ENCODE measurements around the gene SCYL3. TPM values are rescaled to one million over a fixed set of nuclear protein-coding genes. Genes with fewer than 3 reads are reported as not detected.

SCYL3 gene
- polyA plus RNA-seq, 1 of the 3 experiments (the other 2 are of a cell fraction): 5.9 TPM

DNA sequence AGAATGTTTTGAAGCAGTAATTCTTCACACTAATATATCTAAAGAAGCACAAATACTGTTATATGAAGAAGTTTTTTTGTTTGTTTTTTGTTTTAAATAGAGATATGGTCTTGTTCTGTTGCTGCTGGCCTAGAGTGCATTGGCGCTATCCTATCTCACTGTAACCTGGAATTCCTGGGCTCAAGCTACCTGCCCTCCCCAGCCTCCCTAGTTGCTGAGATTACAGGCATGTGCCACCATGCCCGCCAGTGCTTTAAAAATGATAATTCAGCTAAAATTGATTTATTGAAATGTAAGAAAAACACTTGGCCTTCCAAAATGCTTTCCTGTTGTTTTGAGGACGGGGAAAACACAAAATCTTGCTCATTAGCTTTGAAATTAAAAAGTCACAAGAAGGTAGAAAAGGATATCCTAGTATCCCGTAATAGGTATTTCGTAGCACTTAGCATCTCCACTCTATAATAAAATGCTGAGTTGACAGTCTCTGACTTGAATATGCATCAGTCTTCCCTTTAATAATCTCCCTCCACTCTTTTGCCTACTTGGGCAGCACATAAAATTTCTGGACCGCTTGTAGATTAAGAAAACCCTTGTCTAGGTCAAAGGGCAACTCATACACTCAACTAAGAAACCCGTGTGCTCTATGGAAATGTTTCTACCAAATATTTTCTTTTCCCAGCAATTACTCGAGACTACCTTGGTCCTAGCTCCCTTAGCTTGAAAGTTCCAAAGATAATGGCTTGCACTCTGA lies 1.3 kb downstream of the SCYL3 start (continued):
- TF ChIP-seq TAF1 (IDR thresholded peaks at IDR 0.05; ENCODE audit: borderline replicate concordance, low read depth, low read length) (no peak), NFIC (IDR thresholded peaks at IDR 0.05; ENCODE audit: borderline replicate concordance) (no peak)

DNA sequence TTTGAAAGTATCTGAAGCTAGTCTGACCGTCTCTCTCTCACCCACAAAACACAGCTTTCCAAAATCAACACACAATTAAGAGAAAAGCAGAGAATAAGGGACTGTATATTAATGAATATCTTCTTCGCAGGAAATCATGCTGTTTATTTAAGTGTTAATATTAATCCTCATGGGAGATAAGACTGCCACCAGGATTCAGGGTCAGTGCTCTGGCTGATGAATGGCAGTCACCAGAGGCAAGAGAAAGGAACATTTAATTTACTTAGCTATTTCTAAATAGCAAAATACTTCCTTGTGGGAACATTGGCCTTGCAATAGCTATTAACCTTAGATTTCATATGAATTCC lies 2.2 kb downstream of the SCYL3 start:
- Histone ChIP-seq H3K9me2 (no peaks in the 10 kb centered on the region), H3K27ac (ENCODE audit: low read depth in 2 of 2, low read length in 1 of 2) (peak overlapping the region in 1 of 2 experiments; percentile 34; a peak in 1 of 4 replicates), H3K9ac (no peak overlapping the region), H3K27me3 (ENCODE audit: insufficient read depth) (no peaks in the 10 kb centered on the region), H3K79me2 (ENCODE audit: insufficient read depth) (peaks cover 67% of the 10 kb centered on the region), H3K4me3 (ENCODE audit: low read depth in 2 of 2, low read length in 1 of 2) (peak overlapping the region in 1 of 2 experiments; percentile 90; a peak in 1 of 4 replicates), H2AFZ (ENCODE audit: low read depth) (no peak overlapping the region), H3F3A (replicated peaks; ENCODE audit: insufficient read depth) (peaks cover 5% of the 10 kb centered on the region), H3K4me2 (peak overlapping the region; percentile 80), H4K20me1 (ENCODE audit: insufficient read depth) (no peaks in the 10 kb centered on the region), H3K9me3 (no peaks in the 10 kb centered on the region), H3K4me1 (ENCODE audit: control insufficient read depth in 1 of 2, insufficient read depth in 2 of 2, low read depth in 1 of 2, low read length in 1 of 2) (peaks cover 18 to 20% of the 10 kb centered on the region in 2 experiments; a peak in 3 of 4 replicates), H3K36me3 (replicated peaks in 1 of 2; ENCODE audit: control insufficient read depth in 1 of 2, insufficient read depth in 2 of 2, low read length in 1 of 2) (peaks cover 19 to 22% of the 10 kb centered on the region in 2 experiments)
- ChIA-PET CTCF (interaction anchor here (0.9 to 1.1 kb wide), 2 partner anchors 26 to 60 kb away, joined by 3 read pairs; no protein-coding TSS in a partner anchor), POLR2A (no interaction called here)
- 81% methylated on average over 2 of the region's 2 CpGs for WGBS (ENCODE audit: low lambda C conversion rate)
- DNase-seq: no peak
- TF ChIP-seq, protein P1, sequence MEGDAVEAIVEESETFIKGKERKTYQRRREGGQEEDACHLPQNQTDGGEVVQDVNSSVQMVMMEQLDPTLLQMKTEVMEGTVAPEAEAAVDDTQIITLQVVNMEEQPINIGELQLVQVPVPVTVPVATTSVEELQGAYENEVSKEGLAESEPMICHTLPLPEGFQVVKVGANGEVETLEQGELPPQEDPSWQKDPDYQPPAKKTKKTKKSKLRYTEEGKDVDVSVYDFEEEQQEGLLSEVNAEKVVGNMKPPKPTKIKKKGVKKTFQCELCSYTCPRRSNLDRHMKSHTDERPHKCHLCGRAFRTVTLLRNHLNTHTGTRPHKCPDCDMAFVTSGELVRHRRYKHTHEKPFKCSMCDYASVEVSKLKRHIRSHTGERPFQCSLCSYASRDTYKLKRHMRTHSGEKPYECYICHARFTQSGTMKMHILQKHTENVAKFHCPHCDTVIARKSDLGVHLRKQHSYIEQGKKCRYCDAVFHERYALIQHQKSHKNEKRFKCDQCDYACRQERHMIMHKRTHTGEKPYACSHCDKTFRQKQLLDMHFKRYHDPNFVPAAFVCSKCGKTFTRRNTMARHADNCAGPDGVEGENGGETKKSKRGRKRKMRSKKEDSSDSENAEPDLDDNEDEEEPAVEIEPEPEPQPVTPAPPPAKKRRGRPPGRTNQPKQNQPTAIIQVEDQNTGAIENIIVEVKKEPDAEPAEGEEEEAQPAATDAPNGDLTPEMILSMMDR (IDR thresholded peaks at IDR 0.05): no peak
- TF ChIP-seq TAF1 (IDR thresholded peaks at IDR 0.05; ENCODE audit: borderline replicate concordance, low read depth, low read length) (no peak), GATA2 (CRISPR knock-in tag; IDR thresholded peaks at IDR 0.05) (no peak)

DNA sequence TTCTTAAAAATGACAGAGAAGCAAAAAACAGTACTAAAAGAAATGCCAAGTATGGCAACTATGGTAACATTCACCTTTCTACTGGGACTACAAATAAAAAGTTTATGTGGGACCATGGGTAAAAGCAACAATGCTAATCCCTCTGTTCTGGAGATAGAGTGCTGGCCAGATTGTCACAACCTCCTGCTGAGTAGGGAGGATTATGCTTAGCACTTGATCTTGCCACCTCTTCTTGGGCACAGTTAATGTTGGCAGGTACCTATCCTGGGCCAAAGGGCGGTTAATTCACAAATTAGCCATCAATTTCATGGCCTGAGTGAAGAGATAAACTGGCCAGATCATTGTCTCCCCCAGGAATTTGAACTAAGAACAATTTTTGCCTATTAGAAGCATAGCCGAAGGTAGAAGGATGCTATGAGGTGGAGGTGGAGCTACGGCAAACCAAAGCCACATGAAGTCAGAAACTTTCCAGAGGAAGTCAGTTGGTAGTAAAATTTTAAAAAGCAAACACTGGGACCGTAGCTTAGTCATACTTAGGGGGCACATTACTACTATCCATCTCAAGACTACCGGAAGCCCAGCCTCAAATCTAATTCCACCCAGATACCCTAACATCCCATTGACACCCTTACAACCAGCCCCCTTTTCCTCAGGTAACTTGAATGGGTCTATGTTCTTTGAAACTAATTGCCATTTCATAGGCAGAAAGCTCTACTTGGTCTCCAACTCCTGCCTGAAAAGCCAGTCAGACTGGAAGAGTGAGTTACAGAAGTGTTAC lies 2.7 kb downstream of the SCYL3 start:
- no peak overlapping the region for H2AFZ ChIP-seq (ENCODE audit: low read depth)
- no peaks in the 10 kb centered on the region for H3K9me3 ChIP-seq
- 78% methylated on average over 5 of the region's 5 CpGs for WGBS (ENCODE audit: low lambda C conversion rate)
- H3K36me3 ChIP-seq (replicated peaks in 1 of 2; ENCODE audit: control insufficient read depth in 1 of 2, insufficient read depth in 2 of 2, low read length in 1 of 2): peaks cover 25% of the 10 kb centered on the region in 2 experiments
- CTCF ChIA-PET: interaction anchor here (0.9 kb wide), 1 partner anchor 26 kb away, joined by 3 read pairs; no protein-coding TSS in a partner anchor
- H3K27me3 ChIP-seq (ENCODE audit: insufficient read depth): no peaks in the 10 kb centered on the region
- H3K9me2 ChIP-seq: no peaks in the 10 kb centered on the region
- no peak for DNase-seq
- H3K4me3 ChIP-seq (ENCODE audit: low read depth in 2 of 2, low read length in 1 of 2): peak overlapping the region in 1 of 2 experiments; percentile 90; a peak in 1 of 4 replicates
- peaks cover 70% of the 10 kb centered on the region for H3K79me2 ChIP-seq (ENCODE audit: insufficient read depth)
- peak overlapping the region; percentile 80 for H3K4me2 ChIP-seq
- H3K9ac ChIP-seq: no peak overlapping the region
- H3K4me1 ChIP-seq (ENCODE audit: control insufficient read depth in 1 of 2, insufficient read depth in 2 of 2, low read depth in 1 of 2, low read length in 1 of 2): peaks cover 18 to 20% of the 10 kb centered on the region in 2 experiments; a peak in 3 of 4 replicates
- POLR2A ChIA-PET: no interaction called here
- peak overlapping the region in 1 of 2 experiments; percentile 34; a peak in 1 of 4 replicates for H3K27ac ChIP-seq (ENCODE audit: low read depth in 2 of 2, low read length in 1 of 2)
- peaks cover 5% of the 10 kb centered on the region for H3F3A ChIP-seq (replicated peaks; ENCODE audit: insufficient read depth)
- H4K20me1 ChIP-seq (ENCODE audit: insufficient read depth): no peaks in the 10 kb centered on the region
- no peak for TF ChIP-seq YY1 (IDR thresholded peaks at IDR 0.05; ENCODE audit: low read depth)
- no peak for TF ChIP-seq FOSL2 (IDR thresholded peaks at IDR 0.05; ENCODE audit: borderline replicate concordance, low read depth)
- no peak for TF ChIP-seq CHD2 (IDR thresholded peaks at IDR 0.05; ENCODE audit: low read length, partially characterized antibody)
- TF ChIP-seq, protein P2, sequence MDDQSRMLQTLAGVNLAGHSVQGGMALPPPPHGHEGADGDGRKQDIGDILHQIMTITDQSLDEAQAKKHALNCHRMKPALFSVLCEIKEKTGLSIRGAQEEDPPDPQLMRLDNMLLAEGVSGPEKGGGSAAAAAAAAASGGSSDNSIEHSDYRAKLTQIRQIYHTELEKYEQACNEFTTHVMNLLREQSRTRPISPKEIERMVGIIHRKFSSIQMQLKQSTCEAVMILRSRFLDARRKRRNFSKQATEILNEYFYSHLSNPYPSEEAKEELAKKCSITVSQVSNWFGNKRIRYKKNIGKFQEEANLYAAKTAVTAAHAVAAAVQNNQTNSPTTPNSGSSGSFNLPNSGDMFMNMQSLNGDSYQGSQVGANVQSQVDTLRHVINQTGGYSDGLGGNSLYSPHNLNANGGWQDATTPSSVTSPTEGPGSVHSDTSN (IDR thresholded peaks at IDR 0.05): no peak
- TF ChIP-seq EP300 (IDR thresholded peaks at IDR 0.05; ENCODE audit: borderline replicate concordance in 1 of 2, low read depth in 1 of 2, low read length in 1 of 2): no peak
- TF ChIP-seq MEF2A (IDR thresholded peaks at IDR 0.05; ENCODE audit: borderline replicate concordance, low read depth): no peak
- TF ChIP-seq EZH2phosphoT487 (IDR thresholded peaks at IDR 0.05; ENCODE audit: borderline replicate concordance, low read depth): no peak
- TF ChIP-seq, protein P3, sequence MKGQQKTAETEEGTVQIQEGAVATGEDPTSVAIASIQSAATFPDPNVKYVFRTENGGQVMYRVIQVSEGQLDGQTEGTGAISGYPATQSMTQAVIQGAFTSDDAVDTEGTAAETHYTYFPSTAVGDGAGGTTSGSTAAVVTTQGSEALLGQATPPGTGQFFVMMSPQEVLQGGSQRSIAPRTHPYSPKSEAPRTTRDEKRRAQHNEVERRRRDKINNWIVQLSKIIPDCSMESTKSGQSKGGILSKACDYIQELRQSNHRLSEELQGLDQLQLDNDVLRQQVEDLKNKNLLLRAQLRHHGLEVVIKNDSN (IDR thresholded peaks at IDR 0.05; ENCODE audit: borderline replicate concordance, low read depth): no peak
- TF ChIP-seq ELF1 (IDR thresholded peaks at IDR 0.05): no peak
- TF ChIP-seq, protein P4, sequence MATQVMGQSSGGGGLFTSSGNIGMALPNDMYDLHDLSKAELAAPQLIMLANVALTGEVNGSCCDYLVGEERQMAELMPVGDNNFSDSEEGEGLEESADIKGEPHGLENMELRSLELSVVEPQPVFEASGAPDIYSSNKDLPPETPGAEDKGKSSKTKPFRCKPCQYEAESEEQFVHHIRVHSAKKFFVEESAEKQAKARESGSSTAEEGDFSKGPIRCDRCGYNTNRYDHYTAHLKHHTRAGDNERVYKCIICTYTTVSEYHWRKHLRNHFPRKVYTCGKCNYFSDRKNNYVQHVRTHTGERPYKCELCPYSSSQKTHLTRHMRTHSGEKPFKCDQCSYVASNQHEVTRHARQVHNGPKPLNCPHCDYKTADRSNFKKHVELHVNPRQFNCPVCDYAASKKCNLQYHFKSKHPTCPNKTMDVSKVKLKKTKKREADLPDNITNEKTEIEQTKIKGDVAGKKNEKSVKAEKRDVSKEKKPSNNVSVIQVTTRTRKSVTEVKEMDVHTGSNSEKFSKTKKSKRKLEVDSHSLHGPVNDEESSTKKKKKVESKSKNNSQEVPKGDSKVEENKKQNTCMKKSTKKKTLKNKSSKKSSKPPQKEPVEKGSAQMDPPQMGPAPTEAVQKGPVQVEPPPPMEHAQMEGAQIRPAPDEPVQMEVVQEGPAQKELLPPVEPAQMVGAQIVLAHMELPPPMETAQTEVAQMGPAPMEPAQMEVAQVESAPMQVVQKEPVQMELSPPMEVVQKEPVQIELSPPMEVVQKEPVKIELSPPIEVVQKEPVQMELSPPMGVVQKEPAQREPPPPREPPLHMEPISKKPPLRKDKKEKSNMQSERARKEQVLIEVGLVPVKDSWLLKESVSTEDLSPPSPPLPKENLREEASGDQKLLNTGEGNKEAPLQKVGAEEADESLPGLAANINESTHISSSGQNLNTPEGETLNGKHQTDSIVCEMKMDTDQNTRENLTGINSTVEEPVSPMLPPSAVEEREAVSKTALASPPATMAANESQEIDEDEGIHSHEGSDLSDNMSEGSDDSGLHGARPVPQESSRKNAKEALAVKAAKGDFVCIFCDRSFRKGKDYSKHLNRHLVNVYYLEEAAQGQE (IDR thresholded peaks at IDR 0.05; ENCODE audit: low read depth, low read length): no peak
- TF ChIP-seq SMC3 (IDR thresholded peaks at IDR 0.05; ENCODE audit: low read depth, low read length): no peak

Measured in SK-N-SH (cell line).